HG03139 (cell line): Measurements from ENCODE around the gene PRSS2.

ENCODE experiments used
- ATAC-seq: cut with Tn5 transposase; IDR thresholded peaks from one replicate; pipeline ENCODE4 v1.9.1; 2021; ENCODE audit not compliant: unreplicated experiment

Gene PRSS2

GRCh38 chr7:142800088-142800487 lies 29.3 kb downstream of the PRSS2 start:
- ATAC-seq, result no peak

GRCh38 chr7:142800699-142801260 lies 30.0 kb downstream of the PRSS2 start:
- ATAC-seq, result no peak

- ATAC-seq, result no peak
These were observed 31.0 kb downstream of the PRSS2 start for GRCh38 chr7:142801601-142802295.

GRCh38 chr7:142802301-142802700 lies 31.5 kb downstream of the PRSS2 start:
- ATAC-seq, result no peak

- ATAC-seq, result no peak
These were observed 33.1 kb downstream of the PRSS2 start for GRCh38 chr7:142803901-142804300.

GRCh38 chr7:142804728-142805207 lies 34.0 kb downstream of the PRSS2 start:
- ATAC-seq, result no peak

GRCh38 chr7:142805350-142806021 lies 34.7 kb downstream of the PRSS2 start:
- ATAC-seq, result no peak

- ATAC-seq, result no peak
These were observed 35.2 kb downstream of the PRSS2 start for GRCh38 chr7:142806022-142806356.

GRCh38 chr7:142806957-142807356 lies 36.2 kb downstream of the PRSS2 start:
- no peak for ATAC-seq

- ATAC-seq, result no peak
These were observed 37.2 kb downstream of the PRSS2 start for GRCh38 chr7:142807855-142808460.

- peak; percentile 25 for ATAC-seq
These were observed 37.7 kb downstream of the PRSS2 start for GRCh38 chr7:142808461-142808801.

- peak; percentile 86 for ATAC-seq
These were observed 38.2 kb downstream of the PRSS2 start for GRCh38 chr7:142808802-142809583.

GRCh38 chr7:142809671-142810070 lies 38.9 kb downstream of the PRSS2 start:
- ATAC-seq, result no peak

GRCh38 chr7:142811154-142811737 lies 40.5 kb downstream of the PRSS2 start:
- ATAC-seq, result no peak

- ATAC-seq, result no peak
These were observed 41.9 kb downstream of the PRSS2 start for GRCh38 chr7:142812437-142813215.

- ATAC-seq, result no peak
These were observed 42.5 kb downstream of the PRSS2 start for GRCh38 chr7:142813226-142813625.

GRCh38 chr7:142813699-142814098 lies 42.9 kb downstream of the PRSS2 start:
- no peak for ATAC-seq

- ATAC-seq, result no peak
These were observed 43.7 kb downstream of the PRSS2 start for GRCh38 chr7:142814451-142814850.

GRCh38 chr7:142815134-142815533 lies 44.4 kb downstream of the PRSS2 start:
- no peak for ATAC-seq

GRCh38 chr7:142817506-142817905 lies 46.7 kb downstream of the PRSS2 start:
- no peak for ATAC-seq
